Measurements from ENCODE around the gene IGF2R.

IGF2R gene

DNA sequence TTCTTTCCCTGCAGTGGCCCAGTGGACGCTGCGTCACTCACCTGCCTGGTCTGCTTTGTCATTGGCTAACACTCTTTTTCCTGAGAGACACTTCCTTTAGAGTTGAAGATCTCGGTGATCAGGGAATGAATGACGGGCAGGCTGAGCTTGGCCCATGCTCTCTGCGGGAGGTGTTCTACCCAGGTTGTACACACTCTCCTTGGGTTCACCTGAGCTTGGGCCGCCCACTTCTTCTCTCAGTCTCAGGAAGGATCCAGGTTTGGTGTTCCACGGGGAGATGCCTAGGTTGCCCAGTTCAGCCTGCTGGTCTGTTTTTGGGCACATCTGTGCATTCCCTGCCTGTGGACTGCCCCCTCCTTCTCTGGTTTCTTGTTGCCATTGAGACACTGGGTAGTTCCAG, 86.0 kb downstream of the IGF2R start:
- TF ChIP-seq, protein P1, sequence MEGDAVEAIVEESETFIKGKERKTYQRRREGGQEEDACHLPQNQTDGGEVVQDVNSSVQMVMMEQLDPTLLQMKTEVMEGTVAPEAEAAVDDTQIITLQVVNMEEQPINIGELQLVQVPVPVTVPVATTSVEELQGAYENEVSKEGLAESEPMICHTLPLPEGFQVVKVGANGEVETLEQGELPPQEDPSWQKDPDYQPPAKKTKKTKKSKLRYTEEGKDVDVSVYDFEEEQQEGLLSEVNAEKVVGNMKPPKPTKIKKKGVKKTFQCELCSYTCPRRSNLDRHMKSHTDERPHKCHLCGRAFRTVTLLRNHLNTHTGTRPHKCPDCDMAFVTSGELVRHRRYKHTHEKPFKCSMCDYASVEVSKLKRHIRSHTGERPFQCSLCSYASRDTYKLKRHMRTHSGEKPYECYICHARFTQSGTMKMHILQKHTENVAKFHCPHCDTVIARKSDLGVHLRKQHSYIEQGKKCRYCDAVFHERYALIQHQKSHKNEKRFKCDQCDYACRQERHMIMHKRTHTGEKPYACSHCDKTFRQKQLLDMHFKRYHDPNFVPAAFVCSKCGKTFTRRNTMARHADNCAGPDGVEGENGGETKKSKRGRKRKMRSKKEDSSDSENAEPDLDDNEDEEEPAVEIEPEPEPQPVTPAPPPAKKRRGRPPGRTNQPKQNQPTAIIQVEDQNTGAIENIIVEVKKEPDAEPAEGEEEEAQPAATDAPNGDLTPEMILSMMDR (IDR thresholded peaks at IDR 0.05) = no peak
- no peaks in the 10 kb centered on the region for H3K79me2 ChIP-seq
- H3K9ac ChIP-seq = no peak overlapping the region
- H3K27me3 ChIP-seq (ENCODE audit: control insufficient read depth, insufficient read depth, low read length) = no peaks in the 10 kb centered on the region
- H3K27ac ChIP-seq = no peak overlapping the region
- H2AFZ ChIP-seq = no peak overlapping the region
- H3K36me3 ChIP-seq (ENCODE audit: control insufficient read depth, insufficient read depth, low read length) = no peaks in the 10 kb centered on the region
- no peak overlapping the region for H3K4me2 ChIP-seq (ENCODE audit: low read length)
- H3K9me3 ChIP-seq (ENCODE audit: control insufficient read depth, low read length) = no peaks in the 10 kb centered on the region
- no peak overlapping the region for H3K4me3 ChIP-seq (ENCODE audit: low read depth, low read length)
- H3K4me1 ChIP-seq = no peaks in the 10 kb centered on the region

DNA sequence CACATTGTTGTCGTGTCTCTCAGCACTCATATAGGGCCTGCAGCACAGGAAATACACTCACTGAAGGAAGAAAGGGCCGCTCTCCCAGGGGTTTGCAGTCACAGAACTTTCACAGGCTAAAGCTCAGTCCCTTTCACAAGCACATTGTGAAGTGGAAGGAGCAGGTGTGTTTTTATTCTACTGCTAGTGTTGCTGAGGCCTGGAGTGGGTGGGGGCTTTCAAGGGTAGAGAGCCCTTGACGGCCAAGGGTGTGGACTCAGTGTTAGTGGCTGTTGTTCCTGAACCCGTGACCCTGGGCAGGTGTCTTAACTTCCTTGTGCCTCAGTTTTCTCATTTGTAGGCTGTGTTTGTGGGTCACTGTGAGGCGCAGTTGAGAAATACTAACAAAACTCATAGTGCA, 86.5 kb downstream of the IGF2R start:
- TF ChIP-seq, protein P1 (IDR thresholded peaks at IDR 0.05) = no peak
- Histone ChIP-seq H3K36me3 (ENCODE audit: control insufficient read depth, insufficient read depth, low read length) (no peaks in the 10 kb centered on the region), H3K27ac (no peak overlapping the region), H2AFZ (no peak overlapping the region), H3K9ac (no peak overlapping the region), H3K27me3 (ENCODE audit: control insufficient read depth, insufficient read depth, low read length) (no peaks in the 10 kb centered on the region), H3K4me3 (ENCODE audit: low read depth, low read length) (no peak overlapping the region), H3K9me3 (ENCODE audit: control insufficient read depth, low read length) (no peaks in the 10 kb centered on the region), H3K4me1 (no peaks in the 10 kb centered on the region), H3K79me2 (no peaks in the 10 kb centered on the region), H3K4me2 (ENCODE audit: low read length) (no peak overlapping the region)

DNA sequence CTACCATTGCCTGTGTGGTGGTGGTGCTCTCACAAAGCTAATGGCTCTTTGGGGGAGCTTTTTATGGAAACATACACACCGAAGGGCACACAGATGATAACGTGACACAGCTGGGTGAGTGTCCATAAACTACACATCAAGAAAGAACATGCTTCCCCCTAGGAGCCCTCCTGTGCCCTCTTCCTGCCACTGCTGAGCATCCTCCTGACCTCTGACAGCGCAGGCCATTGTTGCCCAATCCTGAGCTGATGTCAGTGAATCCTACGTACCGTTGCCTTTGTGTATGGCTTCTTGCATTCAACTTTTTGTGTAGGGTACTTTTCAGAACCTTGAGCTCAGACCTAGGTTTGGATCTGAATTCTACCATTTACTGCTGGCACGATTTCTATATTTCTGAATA, 86.9 kb downstream of the IGF2R start:
- no peak overlapping the region for H3K4me3 ChIP-seq (ENCODE audit: low read depth, low read length)
- no peaks in the 10 kb centered on the region for H3K27me3 ChIP-seq (ENCODE audit: control insufficient read depth, insufficient read depth, low read length)
- H3K4me1 ChIP-seq = no peaks in the 10 kb centered on the region
- H3K79me2 ChIP-seq = no peaks in the 10 kb centered on the region
- no peak overlapping the region for H3K9ac ChIP-seq
- TF ChIP-seq, protein P1 (IDR thresholded peaks at IDR 0.05) = no peak
- no peak overlapping the region for H3K27ac ChIP-seq
- H2AFZ ChIP-seq = no peak overlapping the region
- no peaks in the 10 kb centered on the region for H3K9me3 ChIP-seq (ENCODE audit: control insufficient read depth, low read length)
- H3K4me2 ChIP-seq (ENCODE audit: low read length) = no peak overlapping the region
- H3K36me3 ChIP-seq (ENCODE audit: control insufficient read depth, insufficient read depth, low read length) = no peaks in the 10 kb centered on the region

DNA sequence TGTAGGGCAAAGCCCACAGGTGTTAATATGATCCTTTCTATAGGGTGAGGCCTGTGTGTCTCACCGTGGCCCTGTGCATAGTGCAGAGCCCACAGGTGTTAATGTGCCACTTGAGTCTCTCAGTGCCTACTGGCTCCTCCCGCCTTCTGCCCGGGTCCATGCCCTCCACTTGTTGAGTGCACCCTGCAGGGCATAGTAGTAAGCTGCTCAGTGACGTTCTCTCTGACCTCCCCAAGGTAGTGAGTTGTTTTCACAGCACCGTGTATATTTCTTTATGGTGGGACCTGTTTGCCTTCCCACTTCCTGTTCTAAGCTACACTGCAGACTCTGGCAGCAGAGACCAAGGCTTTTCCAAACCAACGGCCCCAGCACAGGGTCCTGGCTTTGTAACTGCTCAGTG, 88.2 kb downstream of the IGF2R start:
- Histone ChIP-seq H3K36me3 (ENCODE audit: control insufficient read depth, insufficient read depth, low read length) (no peaks in the 10 kb centered on the region), H3K27ac (no peak overlapping the region)
- TF ChIP-seq, protein P1 (IDR thresholded peaks at IDR 0.05) = no peak

DNA sequence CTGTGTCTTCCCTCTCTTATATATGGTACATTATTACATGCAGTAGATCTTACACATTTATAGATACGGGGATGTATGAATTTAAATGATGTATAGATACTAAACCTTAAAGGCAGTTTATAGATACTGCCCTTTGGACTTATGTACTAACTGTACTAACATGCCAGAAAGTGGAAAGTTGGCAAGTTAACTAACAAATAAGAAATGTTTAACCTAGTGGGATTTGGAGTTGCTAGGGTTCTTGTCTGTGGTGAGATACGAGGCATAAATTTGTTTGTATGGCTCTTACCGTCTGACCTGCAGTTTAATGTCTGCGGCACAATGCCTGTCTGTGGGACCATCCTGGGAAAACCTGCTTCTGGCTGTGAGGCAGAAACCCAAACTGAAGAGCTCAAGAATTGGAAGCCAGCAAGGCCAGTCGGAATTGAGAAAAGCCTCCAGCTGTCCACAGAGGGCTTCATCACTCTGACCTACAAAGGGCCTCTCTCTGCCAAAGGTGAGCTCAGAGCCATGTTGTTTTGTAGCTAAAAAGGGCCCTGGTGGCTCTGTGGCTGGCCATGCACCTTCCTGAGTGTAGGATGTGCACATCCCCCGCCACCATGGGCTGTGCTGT, 89.8 kb downstream of the IGF2R start:
- Histone ChIP-seq H3K4me3 (ENCODE audit: low read depth, low read length) (no peak overlapping the region), H3K4me2 (ENCODE audit: low read length) (no peak overlapping the region), H3K9ac (no peak overlapping the region), H3K4me1 (no peaks in the 10 kb centered on the region), H3K9me3 (ENCODE audit: control insufficient read depth, low read length) (no peaks in the 10 kb centered on the region), H3K36me3 (ENCODE audit: control insufficient read depth, insufficient read depth, low read length) (no peaks in the 10 kb centered on the region), H3K27ac (no peak overlapping the region), H2AFZ (no peak overlapping the region), H3K79me2 (no peaks in the 10 kb centered on the region), H3K27me3 (ENCODE audit: control insufficient read depth, insufficient read depth, low read length) (no peaks in the 10 kb centered on the region)
- TF ChIP-seq, protein P1 (IDR thresholded peaks at IDR 0.05) = no peak

More for the DNA sequence above, 88.2 kb downstream of the IGF2R start:
- Histone ChIP-seq H3K27me3 (ENCODE audit: control insufficient read depth, insufficient read depth, low read length) (no peaks in the 10 kb centered on the region), H3K79me2 (no peaks in the 10 kb centered on the region), H2AFZ (no peak overlapping the region), H3K9ac (no peak overlapping the region), H3K4me3 (ENCODE audit: low read depth, low read length) (no peak overlapping the region), H3K9me3 (ENCODE audit: control insufficient read depth, low read length) (no peaks in the 10 kb centered on the region), H3K4me2 (ENCODE audit: low read length) (no peak overlapping the region), H3K4me1 (no peaks in the 10 kb centered on the region)

Measured in parathyroid adenoma (tissue), 2 donors.